HG02678 (cell line): ENCODE results near the gene MED29.
A peak's percentile ranks its signal among the peaks of the same experiment; 100 is the strongest.

Source experiments
- ATAC-seq: cut with Tn5 transposase; IDR thresholded peaks from one replicate; pipeline ENCODE4 v1.9.1; 2021; ENCODE audit warnings: mild to moderate bottlenecking, moderate library complexity; ENCODE audit not compliant: unreplicated experiment

Gene MED29

GRCh38 chr19:39397360-39398296 is 6.5 kb downstream of the MED29 start:
- ATAC-seq = no peak

DNA sequence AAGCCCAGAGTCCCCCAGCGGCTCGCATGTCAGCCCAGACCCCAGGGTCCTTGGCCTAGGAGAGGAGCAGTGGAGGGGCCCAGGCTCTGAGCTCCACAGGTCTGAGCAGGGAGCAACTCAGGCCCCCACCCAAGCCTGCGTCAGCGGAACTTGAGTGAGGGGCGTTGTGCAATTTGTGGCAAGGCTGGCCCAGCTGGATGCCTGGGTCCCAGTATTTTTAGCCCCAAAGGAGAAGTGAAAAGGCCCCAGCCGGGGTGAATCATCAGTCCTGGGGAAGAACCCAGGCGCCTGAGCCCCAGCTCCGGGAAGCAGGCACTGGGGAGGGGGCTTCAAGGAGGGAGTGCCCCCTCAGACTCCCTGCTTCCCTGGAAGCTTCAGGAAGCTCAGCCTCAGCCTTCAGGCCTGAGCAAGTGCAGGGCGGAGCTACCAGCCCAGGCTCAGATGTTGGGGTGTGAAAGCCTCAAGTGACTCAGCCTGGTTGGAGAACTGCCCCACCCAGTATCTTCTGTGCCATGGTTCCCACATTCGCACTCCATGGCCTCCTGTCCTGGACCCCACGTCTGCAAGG is 7.2 kb downstream of the MED29 start:
- ATAC-seq = no peak

- no peak for ATAC-seq
Measured at GRCh38 chr19:39399668-39400050, 8.5 kb downstream of the MED29 start.

DNA sequence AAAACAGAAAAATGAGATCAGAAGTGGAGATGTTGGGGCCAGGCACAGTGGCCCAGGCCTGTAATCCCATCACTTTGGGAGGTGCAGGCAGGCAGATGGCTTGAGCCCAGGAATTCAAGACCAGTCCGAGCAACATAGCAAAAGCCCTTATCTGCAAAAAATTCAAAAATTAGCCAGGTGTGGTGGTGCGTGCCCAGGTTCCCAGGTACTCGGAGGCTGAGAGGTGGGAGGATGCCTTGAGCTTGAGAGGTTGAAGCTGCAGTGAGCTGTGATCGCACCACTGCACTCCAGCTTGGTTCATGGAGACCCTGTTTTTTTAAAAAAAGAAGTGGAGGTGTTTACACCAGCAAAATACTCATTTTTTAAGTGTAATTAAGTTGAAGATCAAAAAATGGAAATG is 8.9 kb downstream of the MED29 start:
- no peak for ATAC-seq

- peak; percentile 7 for ATAC-seq
Measured at GRCh38 chr19:39401070-39401548, 9.9 kb downstream of the MED29 start.

DNA sequence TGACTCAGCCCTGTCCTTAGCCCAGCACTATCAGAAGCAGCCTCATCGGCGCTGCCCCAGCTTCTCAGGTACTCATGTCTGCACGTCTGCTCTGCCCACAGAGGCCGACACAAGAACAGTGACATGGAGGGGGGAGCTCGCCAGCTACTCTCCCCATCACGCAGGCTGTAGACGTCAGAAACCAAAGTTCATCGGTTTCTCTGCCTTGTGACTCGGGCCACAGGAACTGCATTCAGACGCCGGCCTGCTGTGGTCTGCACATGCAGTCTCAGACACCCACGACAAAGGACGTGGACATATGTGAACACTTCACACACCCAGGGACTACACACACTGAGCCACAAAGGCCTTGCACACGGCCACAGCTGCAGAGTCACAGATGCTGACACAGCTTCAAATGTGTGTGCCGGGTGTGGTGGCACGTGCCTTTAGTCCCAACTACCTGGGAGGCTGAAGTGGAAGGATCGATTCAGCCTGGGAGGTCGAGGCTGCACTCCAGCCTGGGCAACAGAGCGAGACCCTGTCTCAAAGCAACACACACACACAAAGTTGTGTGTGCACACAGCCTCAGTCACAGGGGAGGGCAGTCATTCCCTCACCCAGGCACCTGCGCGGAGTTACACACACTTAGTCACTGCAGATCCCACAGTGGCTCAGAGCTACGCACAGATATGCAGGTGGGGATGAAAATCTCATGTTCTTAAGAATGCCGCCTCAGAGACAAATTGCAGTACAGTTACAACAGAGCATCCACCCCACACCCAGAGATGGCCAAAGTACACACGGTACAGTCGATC is 10.6 kb downstream of the MED29 start:
- ATAC-seq = peak; percentile 28

DNA sequence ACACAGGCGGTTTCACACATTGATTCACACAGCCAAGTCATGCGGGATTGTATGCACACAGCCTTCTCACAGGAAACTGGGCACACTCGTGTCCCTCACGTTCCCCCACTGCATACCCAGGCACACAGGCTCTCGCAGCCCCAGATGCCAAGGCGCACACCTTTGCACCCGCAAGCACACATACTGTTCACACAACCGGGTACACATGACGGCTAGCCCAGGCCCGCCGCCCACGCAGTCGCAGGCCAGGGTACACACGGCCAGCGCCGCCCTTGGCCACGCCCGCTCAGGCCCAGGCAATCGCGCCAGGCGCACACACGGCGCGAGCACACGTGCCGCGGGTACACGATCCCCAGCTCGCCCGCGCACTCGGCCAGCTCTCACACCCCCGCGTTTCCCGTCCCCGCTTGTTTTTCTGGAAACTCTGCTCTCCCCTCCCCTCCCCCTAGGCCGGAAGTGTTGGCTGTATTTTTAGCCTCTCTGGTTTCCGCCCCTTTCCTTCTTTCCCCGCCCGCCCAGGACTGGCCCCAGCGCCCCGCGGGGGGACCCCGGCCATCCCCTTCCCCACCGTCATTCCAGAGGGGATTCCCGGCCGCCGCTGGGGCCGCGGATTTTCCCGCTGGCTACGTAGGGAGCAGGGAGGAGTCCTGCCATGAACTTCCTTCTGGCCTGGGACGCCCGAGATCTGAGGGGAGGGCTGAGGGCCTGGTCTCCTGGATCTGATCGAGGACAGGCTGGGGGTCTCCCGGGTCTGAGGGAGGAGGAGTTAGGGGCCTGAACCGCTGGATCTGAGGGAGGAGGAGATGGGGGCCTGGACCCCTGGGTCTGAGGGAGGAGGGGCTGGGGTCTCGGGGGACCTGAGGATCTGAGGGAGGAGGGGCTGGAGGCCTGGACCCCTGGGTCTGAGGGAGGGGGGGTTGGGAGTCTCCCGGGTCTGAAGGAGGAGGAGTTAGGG is 11.4 kb downstream of the MED29 start:
- ATAC-seq = peak; percentile 33

GRCh38 chr19:39403331-39404312 is 12.4 kb downstream of the MED29 start:
- no peak for ATAC-seq

- ATAC-seq = no peak
Measured at GRCh38 chr19:39405261-39405957, 14.2 kb downstream of the MED29 start.

- ATAC-seq = no peak
Measured at GRCh38 chr19:39405958-39406655, 14.9 kb downstream of the MED29 start.

- no peak for ATAC-seq
Measured at GRCh38 chr19:39406656-39407409, 15.7 kb downstream of the MED29 start, which contains the start of gene ZFP36. Gene ZFP36 (plus strand): TSS chr19:39406847. CDS start chr19:39406905, 58 bp downstream.

GRCh38 chr19:39407410-39407659 is 16.2 kb downstream of the MED29 start:
- no peak for ATAC-seq

DNA sequence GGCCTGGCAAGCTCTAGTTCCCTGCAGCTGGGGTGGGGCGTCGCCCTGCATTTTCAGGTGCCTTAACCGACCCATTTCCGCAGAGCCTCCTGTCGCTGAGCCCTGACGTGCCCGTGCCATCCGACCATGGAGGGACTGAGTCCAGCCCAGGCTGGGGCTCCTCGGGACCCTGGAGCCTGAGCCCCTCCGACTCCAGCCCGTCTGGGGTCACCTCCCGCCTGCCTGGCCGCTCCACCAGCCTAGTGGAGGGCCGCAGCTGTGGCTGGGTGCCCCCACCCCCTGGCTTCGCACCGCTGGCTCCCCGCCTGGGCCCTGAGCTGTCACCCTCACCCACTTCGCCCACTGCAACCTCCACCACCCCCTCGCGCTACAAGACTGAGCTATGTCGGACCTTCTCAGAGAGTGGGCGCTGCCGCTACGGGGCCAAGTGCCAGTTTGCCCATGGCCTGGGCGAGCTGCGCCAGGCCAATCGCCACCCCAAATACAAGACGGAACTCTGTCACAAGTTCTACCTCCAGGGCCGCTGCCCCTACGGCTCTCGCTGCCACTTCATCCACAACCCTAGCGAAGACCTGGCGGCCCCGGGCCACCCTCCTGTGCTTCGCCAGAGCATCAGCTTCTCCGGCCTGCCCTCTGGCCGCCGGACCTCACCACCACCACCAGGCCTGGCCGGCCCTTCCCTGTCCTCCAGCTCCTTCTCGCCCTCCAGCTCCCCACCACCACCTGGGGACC is 16.6 kb downstream of the MED29 start:
- no peak for ATAC-seq

GRCh38 chr19:39408392-39409207 is 17.4 kb downstream of the MED29 start:
- ATAC-seq = no peak

DNA sequence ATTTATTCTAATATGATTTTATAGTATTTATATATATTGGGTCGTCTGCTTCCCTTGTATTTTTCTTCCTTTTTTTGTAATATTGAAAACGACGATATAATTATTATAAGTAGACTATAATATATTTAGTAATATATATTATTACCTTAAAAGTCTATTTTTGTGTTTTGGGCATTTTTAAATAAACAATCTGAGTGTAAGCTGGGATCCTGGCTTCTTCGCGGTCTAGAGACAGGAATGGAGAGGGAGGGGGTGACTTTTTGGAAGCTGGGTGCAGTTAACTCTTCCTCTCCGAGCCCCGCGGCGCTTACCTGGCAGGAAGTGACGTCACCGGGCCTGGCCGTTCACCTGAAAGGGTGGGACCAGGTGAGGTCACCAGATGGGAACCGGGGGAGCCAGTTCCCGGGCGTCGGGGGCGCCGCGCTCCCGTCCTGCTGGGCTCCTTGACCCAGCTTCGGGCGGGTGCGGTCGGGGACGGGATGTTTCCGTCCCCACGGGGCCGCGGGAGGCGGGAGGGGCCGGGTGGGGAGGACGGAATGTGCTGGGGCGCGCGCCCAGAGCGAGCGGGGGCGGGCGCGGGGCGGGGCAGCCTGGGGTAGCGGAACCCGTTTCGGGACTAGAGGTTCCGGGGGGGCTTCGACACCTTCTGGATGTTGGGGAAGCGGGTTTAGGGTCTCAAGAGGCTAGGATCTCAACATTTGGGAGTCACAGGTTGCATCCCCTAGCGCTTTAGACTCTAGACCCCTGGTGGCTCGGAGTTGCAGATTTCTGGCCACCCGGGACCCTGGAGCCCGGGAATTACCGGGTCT is 18.2 kb downstream of the MED29 start:
- ATAC-seq = no peak
